Measurements from ENCODE around the gene SIX3. TPM values are rescaled to one million over a fixed set of nuclear protein-coding genes. Genes with fewer than 3 reads are reported as not detected.

SIX3 gene
- total RNA-seq, 1 donor, result not detected

DNA sequence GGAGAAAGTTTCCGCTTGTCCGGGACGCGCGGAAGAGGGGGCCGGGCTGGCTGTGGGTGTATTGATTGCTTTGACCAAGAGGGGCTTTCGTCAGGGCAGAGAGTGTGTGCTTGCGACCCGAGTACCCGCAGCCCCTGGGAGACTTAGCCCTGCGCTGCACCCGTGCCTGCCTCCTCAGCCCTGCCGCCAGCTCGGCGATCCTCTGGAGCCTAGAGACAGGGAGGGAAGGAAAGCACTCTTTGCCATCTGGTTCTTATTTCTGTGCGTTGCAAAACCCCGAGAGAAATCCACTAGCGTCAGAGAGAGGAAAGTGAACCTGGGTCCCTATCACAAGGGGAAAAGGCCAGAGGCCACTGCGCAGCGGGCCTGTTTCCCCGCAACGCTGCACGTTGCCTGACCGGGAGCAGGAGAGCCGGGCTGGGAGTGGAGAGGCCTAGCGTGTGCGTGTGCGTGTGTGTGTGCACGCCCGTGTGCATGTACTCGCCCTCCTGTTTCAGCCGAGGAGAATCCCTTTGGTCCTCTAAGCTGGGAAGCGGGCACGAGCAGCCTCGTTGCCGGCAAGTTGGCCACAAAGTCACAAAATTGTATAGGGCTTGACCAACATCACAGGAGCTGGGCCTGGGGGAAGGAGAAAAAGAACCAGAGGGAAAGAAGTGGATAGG lies 1.7 kb downstream of the SIX3 start:
- TF ChIP-seq, protein P1, sequence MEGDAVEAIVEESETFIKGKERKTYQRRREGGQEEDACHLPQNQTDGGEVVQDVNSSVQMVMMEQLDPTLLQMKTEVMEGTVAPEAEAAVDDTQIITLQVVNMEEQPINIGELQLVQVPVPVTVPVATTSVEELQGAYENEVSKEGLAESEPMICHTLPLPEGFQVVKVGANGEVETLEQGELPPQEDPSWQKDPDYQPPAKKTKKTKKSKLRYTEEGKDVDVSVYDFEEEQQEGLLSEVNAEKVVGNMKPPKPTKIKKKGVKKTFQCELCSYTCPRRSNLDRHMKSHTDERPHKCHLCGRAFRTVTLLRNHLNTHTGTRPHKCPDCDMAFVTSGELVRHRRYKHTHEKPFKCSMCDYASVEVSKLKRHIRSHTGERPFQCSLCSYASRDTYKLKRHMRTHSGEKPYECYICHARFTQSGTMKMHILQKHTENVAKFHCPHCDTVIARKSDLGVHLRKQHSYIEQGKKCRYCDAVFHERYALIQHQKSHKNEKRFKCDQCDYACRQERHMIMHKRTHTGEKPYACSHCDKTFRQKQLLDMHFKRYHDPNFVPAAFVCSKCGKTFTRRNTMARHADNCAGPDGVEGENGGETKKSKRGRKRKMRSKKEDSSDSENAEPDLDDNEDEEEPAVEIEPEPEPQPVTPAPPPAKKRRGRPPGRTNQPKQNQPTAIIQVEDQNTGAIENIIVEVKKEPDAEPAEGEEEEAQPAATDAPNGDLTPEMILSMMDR (IDR thresholded peaks at IDR 0.05; ENCODE audit: insufficient read depth, low read length), result no peak
- no peak for DNase-seq (ENCODE audit: low read depth)
- no peak overlapping the region for H3K4me3 ChIP-seq (ENCODE audit: low read depth, low read length)

DNA sequence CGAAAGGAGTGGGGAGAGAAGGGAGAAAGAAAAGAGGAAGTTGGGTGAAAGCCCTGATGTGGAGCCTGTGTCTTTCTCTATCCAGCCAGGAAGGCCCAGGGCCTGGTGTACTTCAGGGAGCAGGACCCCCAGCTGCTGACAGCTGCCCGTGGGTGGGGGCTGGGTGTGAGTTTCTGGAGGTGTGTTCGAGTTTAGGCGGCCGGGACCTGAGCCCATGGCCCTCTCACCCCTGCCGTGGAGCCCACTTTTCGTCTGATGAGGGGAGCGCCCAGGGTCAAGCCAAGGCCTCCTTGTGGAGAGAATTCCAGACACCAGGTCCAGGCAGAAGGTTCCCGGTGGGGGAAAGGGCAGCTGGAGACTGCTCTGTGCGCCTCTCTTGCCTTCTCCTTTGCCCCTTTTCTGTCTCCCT lies 2.2 kb downstream of the SIX3 start:
- no peak overlapping the region for H3K4me3 ChIP-seq (ENCODE audit: low read depth, low read length)
- TF ChIP-seq, protein P1 (IDR thresholded peaks at IDR 0.05; ENCODE audit: insufficient read depth, low read length), result no peak
- DNase-seq (ENCODE audit: low read depth), result no peak

DNA sequence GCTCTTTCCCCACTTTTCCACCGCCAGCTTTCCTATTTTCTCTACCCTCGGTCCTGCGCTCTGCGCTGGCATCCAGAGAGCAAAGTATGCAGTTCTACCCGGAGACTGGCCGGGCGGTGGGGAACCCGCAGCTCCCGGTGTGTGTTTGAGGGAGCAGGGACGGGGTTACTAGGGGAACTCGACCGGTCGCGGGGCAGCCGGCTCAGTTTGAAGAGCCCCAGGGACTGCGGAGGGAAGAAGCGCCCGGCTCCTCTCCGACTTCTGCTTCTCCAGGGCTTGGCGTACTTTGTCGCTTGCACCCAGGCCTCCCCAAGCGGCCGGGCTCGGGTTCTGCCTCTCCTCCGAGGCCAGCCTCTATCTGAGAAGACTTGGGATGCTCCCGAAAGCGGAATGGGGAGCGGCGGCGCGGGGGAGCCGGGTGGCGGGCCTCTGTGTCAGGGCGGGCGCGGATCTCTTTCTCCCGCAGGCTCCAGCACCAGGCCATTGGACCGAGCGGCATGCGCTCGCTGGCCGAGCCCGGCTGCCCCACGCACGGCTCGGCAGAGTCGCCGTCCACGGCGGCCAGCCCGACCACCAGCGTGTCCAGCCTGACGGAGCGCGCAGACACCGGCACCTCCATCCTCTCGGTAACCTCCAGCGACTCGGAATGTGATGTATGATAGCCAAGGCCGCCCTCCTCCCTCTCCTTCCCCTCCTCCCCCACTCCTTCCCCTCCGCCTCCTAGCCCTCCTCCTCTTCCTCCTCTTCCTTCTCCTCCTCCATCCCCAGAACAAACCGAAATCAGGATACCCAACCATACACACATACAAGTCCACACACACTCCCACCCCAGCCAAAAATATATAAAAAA lies 2.8 kb downstream of the SIX3 start:
- DNase-seq (ENCODE audit: low read depth), result no peak
- TF ChIP-seq, protein P1 (IDR thresholded peaks at IDR 0.05; ENCODE audit: insufficient read depth, low read length), result no peak
- peak overlapping the region; percentile 17 for H3K4me3 ChIP-seq (ENCODE audit: low read depth, low read length)

DNA sequence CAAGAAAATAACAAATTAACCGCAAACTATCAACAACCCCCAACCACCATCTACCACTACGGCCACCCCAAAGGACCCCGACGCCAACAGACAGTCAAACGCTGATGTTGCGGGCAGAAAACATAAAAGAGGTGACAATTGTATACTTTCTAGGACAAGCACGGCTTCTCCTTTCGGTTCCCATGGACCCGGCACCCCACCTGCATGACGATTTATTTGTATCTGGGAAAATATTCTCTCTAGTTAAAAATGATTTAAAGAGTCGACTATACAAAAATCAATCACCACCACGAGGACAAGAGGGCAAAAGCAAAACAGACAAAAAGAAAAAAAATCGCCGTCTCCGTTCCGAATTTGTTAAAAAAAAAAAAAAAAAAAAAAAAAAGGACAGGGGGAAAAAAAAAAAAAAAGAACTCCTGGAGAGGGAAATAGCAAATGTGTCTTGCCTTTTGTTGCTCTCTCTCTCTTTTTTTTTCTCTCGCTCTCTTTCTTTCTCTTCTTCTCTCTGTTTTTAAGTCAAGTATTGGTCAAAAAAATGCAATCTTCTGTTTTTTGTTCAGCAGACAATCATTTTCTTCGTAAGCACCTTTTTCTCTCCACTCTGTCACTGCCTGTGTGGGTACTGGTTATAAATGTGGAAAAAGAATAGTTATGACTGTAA lies 3.6 kb downstream of the SIX3 start:
- TF ChIP-seq, protein P1 (IDR thresholded peaks at IDR 0.05; ENCODE audit: insufficient read depth, low read length), result no peak
- no peak for DNase-seq (ENCODE audit: low read depth)
- H3K4me3 ChIP-seq (ENCODE audit: low read depth, low read length), result no peak overlapping the region

DNA sequence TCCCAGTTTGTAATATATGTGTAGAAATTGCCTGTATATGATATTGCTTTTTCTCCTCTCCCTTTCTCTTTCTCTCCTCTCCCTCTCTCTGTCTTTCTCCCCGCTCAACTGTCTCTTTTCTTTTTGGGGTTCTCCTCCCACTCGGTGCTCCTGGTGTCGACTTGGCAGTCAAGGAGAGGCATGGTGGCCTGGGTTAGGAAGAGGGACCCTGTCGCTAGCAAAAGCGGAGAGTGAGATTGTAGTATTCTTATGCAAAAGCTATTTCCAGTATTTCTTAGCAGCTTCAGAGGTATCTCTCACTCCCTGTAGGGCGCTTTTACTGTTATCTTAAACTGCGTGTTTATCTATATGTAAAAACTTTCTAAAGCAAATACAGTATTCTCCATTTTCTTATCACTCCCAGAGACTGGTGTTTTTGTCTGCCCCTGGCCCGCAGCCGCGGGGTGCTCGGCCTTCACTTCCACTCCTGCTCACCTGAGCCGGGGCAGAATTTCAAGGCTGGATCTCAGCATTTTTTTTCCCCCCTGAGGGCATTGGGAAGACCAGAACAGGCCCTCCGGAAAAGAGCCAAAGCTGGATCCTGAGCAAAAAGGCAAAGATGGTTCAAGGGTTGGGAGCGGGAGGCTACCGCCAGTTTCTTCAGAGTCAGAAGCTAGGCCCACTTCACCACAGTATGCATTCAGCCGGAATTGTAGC lies 4.3 kb downstream of the SIX3 start:
- no peak overlapping the region for H3K4me3 ChIP-seq (ENCODE audit: low read depth, low read length)
- TF ChIP-seq, protein P1 (IDR thresholded peaks at IDR 0.05; ENCODE audit: insufficient read depth, low read length), result no peak
- no peak for DNase-seq (ENCODE audit: low read depth)

DNA sequence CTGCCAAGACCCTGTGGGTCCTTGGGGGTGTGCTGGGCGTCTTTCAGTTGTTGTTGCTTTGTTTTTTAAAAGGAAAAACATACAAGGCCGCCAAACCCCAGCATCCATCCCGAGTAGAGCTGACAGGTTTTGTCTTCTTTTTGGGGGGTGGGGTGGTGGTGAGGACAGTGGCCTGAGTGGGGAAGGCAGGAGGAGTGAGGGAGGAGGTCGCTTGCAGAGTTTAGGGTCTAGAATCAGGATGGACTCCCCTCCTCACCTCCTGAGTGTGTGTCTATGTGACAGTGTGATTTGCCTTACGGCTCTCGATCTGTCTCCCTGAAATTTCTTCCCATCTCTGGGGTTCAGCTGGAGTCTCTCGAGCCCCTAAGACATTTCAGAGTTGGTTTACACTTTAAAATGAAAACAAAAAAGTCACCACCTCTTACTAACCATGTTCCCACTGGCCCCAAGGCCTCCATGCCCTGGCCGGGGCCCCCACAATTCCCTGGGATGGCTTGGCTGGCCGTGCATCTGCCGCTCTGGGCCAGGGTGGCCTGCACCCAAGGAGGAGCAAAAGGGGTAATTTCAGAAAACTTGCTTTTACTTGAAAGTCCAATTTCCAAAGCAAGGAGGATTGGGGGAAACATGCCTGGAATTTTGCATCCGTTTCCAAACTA lies 5.0 kb downstream of the SIX3 start:
- TF ChIP-seq, protein P1 (IDR thresholded peaks at IDR 0.05; ENCODE audit: insufficient read depth, low read length), result no peak
- no peak for DNase-seq (ENCODE audit: low read depth)

More for the DNA sequence above, 5.0 kb downstream of the SIX3 start:
- H3K4me3 ChIP-seq (ENCODE audit: low read depth, low read length), result no peak overlapping the region

Measured in fibroblast of the aortic adventitia (primary cell).